Stimulated activated CD4-positive, alpha-beta T cell treated with anti-CD3 and anti-CD28 coated beads, Interleukin-1b, Interleukin-23, amount 100 ng/mL, for 24 hours (primary cell): ENCODE data around the gene CCDC141.
"Not testable (repeated sequence)": the region's sequence is repeated elsewhere in the genome, so short reads cannot be mapped to it uniquely, and the experiment has no call there.

Experiments
- DNase-seq, 4 experiments: peaks; one replicate each; pipeline ENCODE4 v3.0.0-alpha.2; 2020; ENCODE audit warnings: low read depth in 4 of 4, low spot score in 1 of 4

The CCDC141 gene

DNA sequence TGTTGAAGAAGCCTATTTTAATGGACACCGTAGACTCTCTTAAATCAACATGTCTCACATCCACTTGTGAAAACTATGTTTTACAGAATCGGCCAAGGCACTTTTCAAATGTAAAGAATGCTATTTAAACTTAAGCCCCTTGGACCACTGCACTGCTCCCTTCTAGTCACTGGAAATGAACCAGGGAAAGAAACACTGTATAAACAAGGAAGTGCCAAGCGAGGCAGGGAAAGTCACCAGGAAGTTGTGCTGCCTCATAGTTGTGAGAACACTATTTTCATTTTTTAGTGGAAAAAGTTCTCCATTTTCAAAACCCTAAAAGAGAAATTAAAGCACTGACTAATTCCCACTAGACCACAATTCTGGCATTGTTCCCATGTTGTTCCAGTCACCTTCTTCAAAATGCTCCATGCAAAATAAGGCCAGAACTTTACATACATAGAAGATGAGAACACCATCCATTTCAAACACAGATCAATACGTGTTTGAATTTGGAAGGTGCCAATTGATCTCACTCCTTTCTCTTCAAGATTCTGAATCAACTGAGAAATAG, 13.5 kb downstream of the CCDC141 start:
- no peak for DNase-seq

GRCh38 chr2:179031731-179032408, 18.1 kb downstream of the CCDC141 start:
- peak in 1 of 4 experiments; percentile 14 for DNase-seq

- DNase-seq = no peak
Observed at GRCh38 chr2:179024445-179024844, 25.5 kb downstream of the CCDC141 start.

DNA sequence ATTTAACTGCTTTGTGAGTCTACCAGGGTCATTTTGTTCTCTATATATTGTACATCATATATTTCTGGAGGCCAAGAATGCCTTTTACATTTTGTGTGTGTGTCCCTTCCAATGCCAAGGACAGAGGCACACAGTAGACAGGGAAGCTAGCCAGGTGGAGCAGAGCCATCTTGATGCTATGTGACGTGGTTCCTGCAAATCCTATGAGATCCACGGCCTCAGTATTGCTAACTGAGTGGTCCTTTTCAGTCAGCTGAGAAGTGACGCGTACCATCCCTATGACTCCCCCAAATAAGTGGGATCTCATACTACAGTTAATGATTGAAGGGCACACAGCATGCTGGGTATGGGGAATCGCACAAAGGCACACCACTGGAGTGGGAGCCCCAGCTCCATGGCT, 27.3 kb downstream of the CCDC141 start:
- DNase-seq = no peak

- no peak for DNase-seq
Observed at GRCh38 chr2:179021258-179021657, 28.7 kb downstream of the CCDC141 start.

DNA sequence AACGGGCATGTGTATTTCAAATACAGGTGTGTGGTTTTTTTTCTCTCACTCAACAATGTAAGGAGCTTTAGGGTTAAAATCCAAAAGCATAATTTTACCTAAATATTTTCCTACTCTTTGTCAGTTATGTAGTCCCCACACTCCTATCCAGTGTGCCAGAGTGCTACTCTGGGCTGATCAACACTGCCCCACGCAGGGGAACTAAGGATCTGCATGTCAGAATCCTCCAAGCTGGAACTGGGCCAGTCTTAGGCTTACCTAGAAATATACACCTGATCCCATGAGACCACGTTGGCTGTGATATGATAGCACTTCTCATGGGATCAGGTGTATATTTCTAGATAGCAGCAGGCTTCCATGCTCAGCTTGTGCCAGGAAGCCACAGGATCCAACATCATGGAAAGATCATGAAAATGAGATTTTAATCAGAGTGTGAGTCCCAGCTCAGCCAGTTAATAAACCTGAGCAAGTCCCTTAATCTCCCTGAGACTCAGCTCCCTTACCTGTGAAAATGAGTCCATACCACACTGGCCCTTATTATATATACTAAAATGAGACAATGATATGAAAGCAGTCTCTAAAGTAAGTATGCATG, 29.7 kb downstream of the CCDC141 start:
- peak in 2 of 4 experiments; percentile 7 to 27 for DNase-seq

DNA sequence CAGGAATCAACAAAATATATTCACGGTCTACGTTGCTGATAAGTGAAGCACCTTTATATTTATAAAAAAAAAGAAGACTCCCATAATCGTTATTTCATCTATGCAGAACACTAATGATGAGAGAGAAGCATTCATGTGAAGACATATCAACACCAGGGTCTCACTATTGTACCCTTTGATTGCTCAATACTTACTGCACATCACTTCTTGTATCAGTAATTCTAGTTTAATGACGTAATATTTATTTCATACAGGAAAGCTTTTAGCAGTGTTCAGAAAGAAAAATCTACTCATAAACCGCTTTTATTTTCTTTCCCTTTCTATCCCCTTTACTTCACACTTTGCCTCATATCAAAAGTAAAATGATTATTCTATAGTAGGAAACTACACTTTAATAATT, 30.7 kb downstream of the CCDC141 start:
- no peak for DNase-seq

- no peak for DNase-seq
Observed at GRCh38 chr2:179017773-179018357, 32.1 kb downstream of the CCDC141 start.

- DNase-seq = not testable (repeated sequence)
Observed at GRCh38 chr2:179014189-179014588, 35.7 kb downstream of the CCDC141 start.

DNA sequence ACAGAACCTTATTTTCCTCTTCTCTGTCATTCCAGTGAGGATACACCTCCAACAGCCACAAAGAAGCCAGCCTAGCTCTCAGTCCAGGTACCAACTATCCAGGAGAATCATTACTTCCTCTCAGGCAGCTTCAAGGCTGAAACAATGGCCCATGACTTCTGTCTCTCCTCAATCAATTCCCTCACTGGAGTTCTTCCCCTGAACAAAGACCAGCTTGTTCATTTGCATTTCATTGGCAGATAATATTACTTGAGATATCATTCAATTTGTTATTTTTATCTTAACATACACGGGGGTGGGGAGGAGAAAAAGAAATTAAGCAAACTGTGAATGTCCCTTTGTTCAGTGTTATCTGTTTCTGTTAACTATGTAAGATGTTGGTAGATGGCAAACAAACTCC, 44.0 kb downstream of the CCDC141 start:
- no peak for DNase-seq

GRCh38 chr2:178999476-178999875, 50.5 kb downstream of the CCDC141 start:
- no peak for DNase-seq

DNA sequence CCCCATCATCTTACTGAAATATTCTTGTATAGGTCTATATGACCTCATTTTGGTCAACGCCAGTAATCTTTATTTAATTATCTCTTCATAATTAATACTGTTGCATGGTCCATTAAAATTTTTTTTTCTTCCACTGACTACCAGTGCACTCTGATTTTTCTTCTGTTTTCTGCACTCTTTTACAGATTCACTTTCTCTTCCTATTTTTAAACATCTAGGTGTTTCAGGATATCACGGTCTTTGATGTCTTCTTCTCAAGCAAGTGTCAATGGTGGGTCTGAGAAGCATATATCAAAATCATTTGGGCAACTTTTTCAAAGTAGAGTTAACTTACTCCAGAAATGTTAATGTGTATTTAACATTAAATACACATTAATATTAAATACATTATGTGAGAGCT, 51.4 kb downstream of the CCDC141 start:
- no peak for DNase-seq

DNA sequence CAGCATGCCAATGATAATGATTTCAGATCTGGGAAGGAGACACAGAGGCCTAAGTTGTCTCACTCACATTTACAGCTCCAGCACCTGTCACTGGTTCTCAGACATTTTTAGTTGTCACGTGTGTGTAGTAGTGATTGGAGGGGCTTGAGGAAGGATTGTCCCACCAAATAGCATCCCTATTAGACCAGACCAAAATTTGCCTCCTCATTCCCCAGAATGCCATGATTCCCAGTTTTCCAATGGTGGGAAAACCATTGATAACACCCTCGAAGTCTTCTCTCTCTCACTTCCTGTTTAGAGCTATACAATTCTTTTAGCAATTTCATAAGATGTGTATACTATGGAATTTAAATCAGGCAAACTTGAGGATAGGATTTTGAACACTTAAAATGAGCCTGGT, 52.5 kb downstream of the CCDC141 start:
- DNase-seq = no peak

DNA sequence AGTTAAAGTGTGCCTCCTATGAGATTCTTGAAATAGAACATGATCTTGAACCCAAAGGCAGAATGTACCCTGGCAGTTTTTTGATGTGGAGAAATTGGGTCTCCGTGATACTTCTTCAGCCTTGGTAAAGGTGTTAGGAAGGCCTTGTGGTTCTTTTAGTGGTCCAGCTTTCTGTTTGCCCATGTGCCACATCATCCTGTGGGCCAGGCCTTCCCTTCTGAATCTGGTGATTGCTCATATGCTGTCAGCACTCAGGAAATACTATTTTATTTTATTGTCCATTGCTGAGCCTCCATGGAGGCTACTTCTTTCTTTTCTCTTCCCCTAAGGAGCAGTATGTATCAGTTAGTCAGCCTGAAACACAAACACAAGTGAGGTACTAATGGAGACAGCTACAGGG, 52.9 kb downstream of the CCDC141 start:
- DNase-seq = no peak

DNA sequence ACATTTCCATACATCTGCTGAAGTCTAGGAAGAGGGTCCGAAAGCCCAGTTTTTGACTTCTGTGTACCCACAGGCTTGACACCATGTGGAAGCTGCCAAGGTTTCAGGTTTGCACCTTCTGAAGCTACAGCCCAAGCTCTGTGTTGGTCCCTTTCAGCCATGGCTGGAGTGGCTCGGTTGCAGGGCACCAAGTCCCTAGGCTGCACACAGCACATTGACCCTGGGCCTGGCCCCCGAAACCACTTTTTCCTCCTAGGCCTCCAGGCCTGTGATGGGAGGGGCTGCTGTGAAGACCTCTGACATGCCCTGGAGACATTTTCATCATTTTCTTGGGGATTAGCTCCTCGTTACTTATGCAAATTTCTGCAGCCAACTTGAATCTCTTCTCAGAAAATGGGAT, 55.7 kb downstream of the CCDC141 start:
- no peak for DNase-seq

DNA sequence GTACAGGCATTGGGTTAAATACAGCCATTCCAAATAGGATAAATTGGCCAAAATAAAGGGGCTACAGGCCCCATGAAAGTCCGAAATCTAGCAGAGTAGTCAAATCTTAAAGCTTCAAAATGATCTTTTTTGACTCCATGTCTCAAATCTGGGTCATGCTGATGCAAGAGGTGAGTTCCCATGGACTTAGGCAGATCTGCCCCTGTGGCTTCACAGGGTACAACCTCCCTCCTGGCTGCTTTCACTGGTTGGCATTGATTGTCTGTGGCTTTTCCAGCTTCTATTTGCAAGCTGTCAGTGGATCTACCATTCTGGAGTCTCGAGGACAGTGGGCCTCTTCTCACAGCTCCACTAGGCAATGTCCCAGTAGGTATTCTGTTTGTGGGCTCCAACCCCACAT, 56.1 kb downstream of the CCDC141 start:
- DNase-seq = no peak

DNA sequence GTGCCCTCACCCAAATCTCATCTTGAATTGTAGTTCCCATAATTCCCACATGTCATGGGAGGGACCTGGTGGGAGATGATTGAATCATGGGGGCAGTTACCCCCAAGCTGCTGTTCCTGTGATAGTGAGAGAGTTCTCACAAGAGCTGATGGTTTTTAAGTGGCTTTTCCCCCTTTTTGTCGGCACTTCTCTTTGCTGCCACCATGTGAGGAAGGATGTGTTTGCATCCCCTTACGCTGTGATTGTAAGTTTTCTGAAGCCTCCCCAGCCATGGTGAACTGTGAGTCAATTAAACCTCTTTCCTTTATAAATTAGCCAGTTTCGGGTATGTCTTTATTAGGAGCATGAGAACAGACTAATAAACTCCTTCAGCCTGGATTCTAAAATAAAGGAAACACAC, 57.2 kb downstream of the CCDC141 start:
- not testable (repeated sequence) for DNase-seq

GRCh38 chr2:178990533-178991241, 59.2 kb downstream of the CCDC141 start:
- DNase-seq = no peak

- DNase-seq = not testable (repeated sequence)
Observed at GRCh38 chr2:178989424-178989823, 60.5 kb downstream of the CCDC141 start.

DNA sequence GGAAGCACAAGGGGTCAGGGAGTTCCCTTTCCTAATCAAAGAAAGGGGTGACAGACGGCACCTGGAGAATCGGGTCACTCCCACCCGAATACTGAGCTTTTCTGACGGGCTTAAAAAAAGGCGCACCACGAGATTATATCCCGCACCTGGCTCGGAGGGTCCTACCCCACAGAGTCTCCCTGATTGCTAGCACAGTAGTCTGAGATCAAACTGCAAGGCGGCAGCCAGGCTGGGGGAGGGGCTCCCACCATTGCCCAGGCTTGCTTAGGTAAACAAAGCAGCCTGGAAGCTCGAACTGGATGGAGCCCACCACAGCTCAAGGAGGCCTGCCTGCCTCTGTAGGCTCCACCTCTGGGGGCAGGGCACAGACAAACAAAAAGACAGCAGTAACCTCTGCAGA, 67.3 kb downstream of the CCDC141 start:
- DNase-seq = not testable (repeated sequence)

DNA sequence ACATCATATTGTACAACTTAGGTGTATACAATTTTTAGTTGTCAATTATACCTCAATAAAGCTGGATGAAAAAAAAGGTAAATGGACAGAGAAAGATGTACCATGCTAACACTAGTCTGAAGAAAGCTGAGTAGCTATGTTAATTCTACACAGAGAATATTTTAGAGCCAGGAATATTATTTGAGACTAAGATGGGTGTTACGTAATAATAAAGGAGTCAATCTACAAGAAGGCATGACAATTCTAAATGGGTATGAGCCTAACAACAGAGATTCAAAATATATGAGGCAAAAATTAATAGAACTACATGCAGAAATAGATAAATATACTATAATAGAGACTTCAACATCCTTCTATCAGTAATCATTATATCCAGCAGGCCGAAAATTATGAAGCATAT, 69.1 kb downstream of the CCDC141 start:
- DNase-seq = no peak

GRCh38 chr2:178978667-178979066, 71.3 kb downstream of the CCDC141 start:
- no peak for DNase-seq
